ENCODE results near the gene MCC.

Gene MCC

DNA sequence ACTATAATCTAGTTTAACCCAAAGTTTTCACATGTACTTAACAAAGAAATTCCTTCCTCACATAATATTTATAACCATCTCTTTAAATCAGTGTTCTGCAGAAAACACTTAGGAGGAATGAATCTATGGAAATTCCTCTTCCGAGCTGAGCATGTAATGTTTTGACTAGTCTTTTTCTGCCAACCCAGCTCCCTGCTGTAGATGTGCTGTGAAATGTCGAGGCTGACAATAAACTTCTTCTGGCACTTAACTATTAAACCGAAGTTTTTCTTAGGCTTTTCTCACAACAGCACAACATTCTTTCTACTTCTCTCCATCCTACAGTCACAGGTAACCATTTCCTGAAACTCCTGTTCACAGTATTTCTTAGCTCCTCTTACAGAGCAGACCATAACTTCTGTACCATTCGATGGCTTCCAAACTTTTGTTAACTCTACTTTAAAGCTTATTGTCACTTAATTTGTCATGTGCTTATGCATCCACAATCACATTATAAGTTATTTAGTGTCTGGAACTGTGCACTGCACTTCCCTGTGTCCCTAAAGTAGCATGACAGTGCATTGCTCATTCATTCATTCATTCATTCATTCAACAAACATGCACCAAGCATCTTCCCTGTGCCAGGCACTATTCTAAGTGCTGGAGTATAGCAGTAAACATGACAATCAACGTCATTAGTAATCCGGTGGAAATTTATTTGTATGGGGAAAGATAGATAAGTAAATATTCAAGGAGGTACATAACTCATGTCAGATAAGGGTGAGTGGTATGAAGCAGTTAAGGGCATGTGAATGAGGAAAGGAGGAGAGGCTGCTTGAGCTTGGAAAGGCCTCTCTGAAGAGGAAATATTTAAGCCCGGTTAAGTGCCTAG lies 108.1 kb downstream of the MCC start:
- TF ChIP-seq, protein P1, sequence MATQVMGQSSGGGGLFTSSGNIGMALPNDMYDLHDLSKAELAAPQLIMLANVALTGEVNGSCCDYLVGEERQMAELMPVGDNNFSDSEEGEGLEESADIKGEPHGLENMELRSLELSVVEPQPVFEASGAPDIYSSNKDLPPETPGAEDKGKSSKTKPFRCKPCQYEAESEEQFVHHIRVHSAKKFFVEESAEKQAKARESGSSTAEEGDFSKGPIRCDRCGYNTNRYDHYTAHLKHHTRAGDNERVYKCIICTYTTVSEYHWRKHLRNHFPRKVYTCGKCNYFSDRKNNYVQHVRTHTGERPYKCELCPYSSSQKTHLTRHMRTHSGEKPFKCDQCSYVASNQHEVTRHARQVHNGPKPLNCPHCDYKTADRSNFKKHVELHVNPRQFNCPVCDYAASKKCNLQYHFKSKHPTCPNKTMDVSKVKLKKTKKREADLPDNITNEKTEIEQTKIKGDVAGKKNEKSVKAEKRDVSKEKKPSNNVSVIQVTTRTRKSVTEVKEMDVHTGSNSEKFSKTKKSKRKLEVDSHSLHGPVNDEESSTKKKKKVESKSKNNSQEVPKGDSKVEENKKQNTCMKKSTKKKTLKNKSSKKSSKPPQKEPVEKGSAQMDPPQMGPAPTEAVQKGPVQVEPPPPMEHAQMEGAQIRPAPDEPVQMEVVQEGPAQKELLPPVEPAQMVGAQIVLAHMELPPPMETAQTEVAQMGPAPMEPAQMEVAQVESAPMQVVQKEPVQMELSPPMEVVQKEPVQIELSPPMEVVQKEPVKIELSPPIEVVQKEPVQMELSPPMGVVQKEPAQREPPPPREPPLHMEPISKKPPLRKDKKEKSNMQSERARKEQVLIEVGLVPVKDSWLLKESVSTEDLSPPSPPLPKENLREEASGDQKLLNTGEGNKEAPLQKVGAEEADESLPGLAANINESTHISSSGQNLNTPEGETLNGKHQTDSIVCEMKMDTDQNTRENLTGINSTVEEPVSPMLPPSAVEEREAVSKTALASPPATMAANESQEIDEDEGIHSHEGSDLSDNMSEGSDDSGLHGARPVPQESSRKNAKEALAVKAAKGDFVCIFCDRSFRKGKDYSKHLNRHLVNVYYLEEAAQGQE (IDR thresholded peaks at IDR 0.05; ENCODE audit: insufficient read depth in 1 of 2, low read depth in 2 of 2, low read length in 2 of 2): no peak
- TF ChIP-seq POLR2AphosphoS5 (IDR thresholded peaks at IDR 0.05; ENCODE audit: low read depth, low read length) (no peak), FOXP2 (optimal IDR thresholded peaks at IDR 0.05; ENCODE audit: borderline replicate concordance, extremely low read depth, extremely low read length, insufficient read depth) (no peak), SIN3A (IDR thresholded peaks at IDR 0.05; ENCODE audit: borderline replicate concordance, insufficient read depth, low read length) (no peak), TAF1 (IDR thresholded peaks at IDR 0.05; ENCODE audit: borderline replicate concordance, insufficient read depth, low read length) (no peak)

DNA sequence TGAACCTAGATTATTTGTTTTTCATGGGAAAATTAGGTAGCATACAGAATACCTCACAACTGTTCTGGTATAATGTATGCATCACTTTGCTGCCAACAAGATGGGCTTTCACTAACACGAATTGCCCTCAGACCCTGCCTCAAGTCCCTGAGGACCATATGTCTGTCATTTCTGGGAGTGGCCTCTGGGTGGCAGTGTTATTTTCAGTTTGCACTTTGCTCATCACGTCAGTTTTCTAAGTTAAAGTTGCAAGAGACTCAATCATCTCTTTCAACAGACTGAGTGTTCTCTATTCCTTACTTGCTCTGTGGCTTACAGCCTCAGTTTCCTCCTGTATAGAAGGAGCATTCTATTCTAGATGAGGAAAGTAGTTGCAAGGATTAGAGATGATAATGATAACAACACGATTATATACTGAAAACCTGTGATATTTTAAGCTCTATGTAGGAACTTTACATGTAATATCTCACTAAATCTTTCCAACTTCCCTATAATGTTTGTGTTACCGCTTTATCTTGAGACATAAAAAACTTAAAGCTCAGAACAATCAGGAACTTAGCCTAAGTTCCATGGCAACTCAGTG lies 109.2 kb downstream of the MCC start:
- TF ChIP-seq POLR2AphosphoS5 (IDR thresholded peaks at IDR 0.05; ENCODE audit: low read depth, low read length) (no peak), TAF1 (IDR thresholded peaks at IDR 0.05; ENCODE audit: borderline replicate concordance, insufficient read depth, low read length) (no peak), FOXP2 (optimal IDR thresholded peaks at IDR 0.05; ENCODE audit: borderline replicate concordance, extremely low read depth, extremely low read length, insufficient read depth) (no peak), SIN3A (IDR thresholded peaks at IDR 0.05; ENCODE audit: borderline replicate concordance, insufficient read depth, low read length) (no peak)
- TF ChIP-seq, protein P1 (IDR thresholded peaks at IDR 0.05; ENCODE audit: insufficient read depth in 1 of 2, low read depth in 2 of 2, low read length in 2 of 2): no peak

GRCh38 chr5:113378514-113378913 lies 109.7 kb downstream of the MCC start:
- TF ChIP-seq, protein P1 (IDR thresholded peaks at IDR 0.05; ENCODE audit: insufficient read depth in 1 of 2, low read depth in 2 of 2, low read length in 2 of 2): no peak
- no peak for TF ChIP-seq TAF1 (IDR thresholded peaks at IDR 0.05; ENCODE audit: borderline replicate concordance, insufficient read depth, low read length)
- no peak for TF ChIP-seq FOXP2 (optimal IDR thresholded peaks at IDR 0.05; ENCODE audit: borderline replicate concordance, extremely low read depth, extremely low read length, insufficient read depth)
- TF ChIP-seq POLR2AphosphoS5 (IDR thresholded peaks at IDR 0.05; ENCODE audit: low read depth, low read length): no peak
- TF ChIP-seq SIN3A (IDR thresholded peaks at IDR 0.05; ENCODE audit: borderline replicate concordance, insufficient read depth, low read length): no peak

DNA sequence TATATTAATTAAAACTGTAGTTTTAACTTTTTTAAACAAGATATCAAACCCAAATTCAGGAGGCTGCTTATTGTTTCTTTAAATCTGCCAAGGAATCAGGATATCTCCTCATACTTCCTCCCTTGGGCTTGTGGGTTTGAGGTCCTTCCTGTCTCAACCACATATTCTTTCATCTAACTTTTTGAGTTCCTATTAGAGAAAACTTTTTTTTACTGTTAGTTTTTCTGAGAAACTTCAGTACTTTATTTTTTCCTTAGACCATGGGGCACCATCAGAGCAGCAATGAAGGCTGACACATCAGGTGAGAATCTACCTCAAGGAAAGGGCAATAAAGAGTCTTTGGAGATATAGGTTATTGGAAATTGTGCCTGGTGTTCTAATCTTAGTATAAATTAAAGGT lies 110.2 kb downstream of the MCC start:
- TF ChIP-seq POLR2AphosphoS5 (IDR thresholded peaks at IDR 0.05; ENCODE audit: low read depth, low read length) (no peak), TAF1 (IDR thresholded peaks at IDR 0.05; ENCODE audit: borderline replicate concordance, insufficient read depth, low read length) (no peak), FOXP2 (optimal IDR thresholded peaks at IDR 0.05; ENCODE audit: borderline replicate concordance, extremely low read depth, extremely low read length, insufficient read depth) (no peak), SIN3A (IDR thresholded peaks at IDR 0.05; ENCODE audit: borderline replicate concordance, insufficient read depth, low read length) (no peak)
- TF ChIP-seq, protein P1 (IDR thresholded peaks at IDR 0.05; ENCODE audit: insufficient read depth in 1 of 2, low read depth in 2 of 2, low read length in 2 of 2): no peak
